Type B pancreatic cell (in vitro differentiated cells): ENCODE measurements around the gene CRLF1. TPM values are rescaled to one million over a fixed set of nuclear protein-coding genes. Genes with fewer than 3 reads are reported as not detected.
A peak's percentile ranks its signal among the peaks of the same experiment; 100 is the strongest.

Experiments
- DNase-seq: peaks from one replicate; pipeline ENCODE4 v3.0.0; 2021; ENCODE audit warnings: mixed read lengths; ENCODE audit not compliant: unreplicated experiment; ENCODE audit errors: extremely low spot score
- H3K27ac Mint-ChIP-seq: 2 replicates; pipeline ENCODE4 v1.8.0; 2021; ENCODE audit warnings: mild to moderate bottlenecking, mixed read lengths
- H3K27me3 Mint-ChIP-seq: 2 replicates; pipeline ENCODE4 v1.8.0; 2021; ENCODE audit warnings: mixed read lengths
- H3K36me3 Mint-ChIP-seq: 2 replicates; pipeline ENCODE4 v1.8.0; 2021; ENCODE audit warnings: mixed read lengths
- H3K4me1 Mint-ChIP-seq: one replicate; pipeline ENCODE4 v1.8.0; 2021; ENCODE audit warnings: mixed read lengths; ENCODE audit not compliant: unreplicated experiment
- H3K4me3 Mint-ChIP-seq: 2 replicates; pipeline ENCODE4 v1.8.0; 2021; ENCODE audit warnings: mild to moderate bottlenecking, mixed read lengths
- H3K9me3 Mint-ChIP-seq: 2 replicates; pipeline ENCODE4 v1.8.0; 2021; ENCODE audit warnings: mixed read lengths
- CTCF ChIP-seq: fragments of 200-600 bp; sonication (generic); conservative IDR thresholded peaks from 2 replicates; pipeline ENCODE4 v1.5.0; 2021; ENCODE audit warnings: antibody characterized with exemption, mild to moderate bottlenecking
- total RNA-seq: library from RNA; stranded (reverse); gene quantifications from 2 replicates; pipeline ENCODE4 v1.2.1, GENCODE V29; 2021; ENCODE audit warnings: low replicate concordance

CRLF1 gene
- total RNA-seq, 1 donor from 2014 or later: 7.8 TPM

GRCh38 chr19:18610245-18610555, 3.6 kb upstream of the CRLF1 start:
- no peak for TF ChIP-seq CTCF
- Mint-ChIP-seq H3K4me3 (no peak overlapping the region), H3K27ac (no peak overlapping the region), H3K36me3 (peaks cover 3% of the 10 kb centered on the region), H3K9me3 (no peaks in the 10 kb centered on the region), H3K27me3 (peaks cover 80% of the 10 kb centered on the region), H3K4me1 (peaks cover 21% of the 10 kb centered on the region)
- no peak for DNase-seq

GRCh38 chr19:18609717-18610051, 3.1 kb upstream of the CRLF1 start:
- no peak overlapping the region for H3K4me3 Mint-ChIP-seq
- H3K4me1 Mint-ChIP-seq: peaks cover 21% of the 10 kb centered on the region
- H3K27me3 Mint-ChIP-seq: peaks cover 80% of the 10 kb centered on the region
- TF ChIP-seq CTCF: no peak
- no peak for DNase-seq
- no peaks in the 10 kb centered on the region for H3K9me3 Mint-ChIP-seq
- peak overlapping the region; percentile 42 for H3K27ac Mint-ChIP-seq
- H3K36me3 Mint-ChIP-seq: peaks cover 3% of the 10 kb centered on the region

- H3K9me3 Mint-ChIP-seq: no peaks in the 10 kb centered on the region
- DNase-seq: no peak
- H3K27me3 Mint-ChIP-seq: peaks cover 80% of the 10 kb centered on the region
- peaks cover 3% of the 10 kb centered on the region for H3K36me3 Mint-ChIP-seq
- peak overlapping the region; percentile 77 for H3K4me3 Mint-ChIP-seq
- peaks cover 21% of the 10 kb centered on the region for H3K4me1 Mint-ChIP-seq
- H3K27ac Mint-ChIP-seq: peak overlapping the region; percentile 42
- no peak for TF ChIP-seq CTCF
Measured at GRCh38 chr19:18608805-18609716, 2.5 kb upstream of the CRLF1 start.

- peak overlapping the region; percentile 77 for H3K4me3 Mint-ChIP-seq
- H3K27me3 Mint-ChIP-seq: peaks cover 74% of the 10 kb centered on the region
- peaks cover 23% of the 10 kb centered on the region for H3K4me1 Mint-ChIP-seq
- H3K9me3 Mint-ChIP-seq: no peaks in the 10 kb centered on the region
- H3K27ac Mint-ChIP-seq: no peak overlapping the region
- H3K36me3 Mint-ChIP-seq: peaks cover 3% of the 10 kb centered on the region
- no peak for DNase-seq
- no peak for TF ChIP-seq CTCF
Measured at GRCh38 chr19:18608102-18608804, 1.7 kb upstream of the CRLF1 start.

- Mint-ChIP-seq H3K27ac (no peak overlapping the region), H3K4me1 (peaks cover 28% of the 10 kb centered on the region), H3K9me3 (no peaks in the 10 kb centered on the region), H3K4me3 (peak overlapping the region; percentile 45), H3K36me3 (peaks cover 6% of the 10 kb centered on the region), H3K27me3 (peaks cover 78% of the 10 kb centered on the region)
- DNase-seq: no peak
- no peak for TF ChIP-seq CTCF
Measured at GRCh38 chr19:18607226-18608101, 865 bp upstream of the CRLF1 start.
